ENCODE measurements around the gene COL9A3.
"Not testable (repeated sequence)": the region's sequence is repeated elsewhere in the genome, so short reads cannot be mapped to it uniquely, and the experiment has no call there.

The COL9A3 gene

DNA sequence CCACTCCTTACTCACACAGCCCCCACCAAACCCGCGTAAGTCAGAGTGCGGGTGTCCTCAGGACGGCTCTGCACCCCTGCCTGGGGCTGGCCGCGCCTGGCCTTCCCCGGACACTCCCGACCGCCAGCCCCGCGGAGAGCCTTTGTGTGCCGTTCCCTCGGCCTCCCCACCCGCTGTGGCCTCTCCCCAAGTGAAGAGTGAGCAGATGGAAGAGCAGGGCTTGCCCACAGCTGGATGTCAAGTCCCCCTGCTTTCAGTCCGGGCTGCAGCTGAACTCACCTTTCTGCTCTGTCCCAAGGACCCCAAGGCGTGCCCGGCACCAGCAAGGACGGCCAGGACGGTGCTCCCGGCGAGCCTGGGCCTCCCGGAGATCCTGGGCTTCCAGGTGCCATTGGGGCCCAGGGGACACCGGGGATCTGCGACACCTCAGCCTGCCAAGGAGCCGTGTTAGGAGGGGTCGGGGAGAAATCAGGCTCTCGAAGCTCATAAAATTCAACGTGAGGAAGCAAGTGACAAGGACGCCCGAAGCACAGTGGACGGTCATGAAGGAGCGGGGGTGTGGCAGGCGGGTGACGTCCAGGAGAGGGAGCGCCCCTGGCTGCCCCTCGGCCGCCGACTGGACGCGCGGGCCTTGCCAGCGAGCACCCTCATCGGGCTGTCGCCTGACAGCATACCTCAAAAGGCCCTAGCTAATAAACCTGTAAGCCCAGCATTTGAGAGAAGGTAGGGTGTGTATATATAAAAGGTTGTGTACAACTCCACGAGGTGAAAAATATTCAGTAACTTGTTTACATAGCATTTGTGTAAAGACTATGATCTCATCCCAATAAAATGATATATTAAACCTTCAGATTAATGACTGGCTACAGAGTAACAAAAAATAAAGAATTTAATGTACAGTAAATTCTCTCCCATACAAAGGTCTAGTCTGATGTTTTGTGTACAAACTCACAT, 23.7 kb downstream of the COL9A3 start:
- DNase-seq, result no peak

DNA sequence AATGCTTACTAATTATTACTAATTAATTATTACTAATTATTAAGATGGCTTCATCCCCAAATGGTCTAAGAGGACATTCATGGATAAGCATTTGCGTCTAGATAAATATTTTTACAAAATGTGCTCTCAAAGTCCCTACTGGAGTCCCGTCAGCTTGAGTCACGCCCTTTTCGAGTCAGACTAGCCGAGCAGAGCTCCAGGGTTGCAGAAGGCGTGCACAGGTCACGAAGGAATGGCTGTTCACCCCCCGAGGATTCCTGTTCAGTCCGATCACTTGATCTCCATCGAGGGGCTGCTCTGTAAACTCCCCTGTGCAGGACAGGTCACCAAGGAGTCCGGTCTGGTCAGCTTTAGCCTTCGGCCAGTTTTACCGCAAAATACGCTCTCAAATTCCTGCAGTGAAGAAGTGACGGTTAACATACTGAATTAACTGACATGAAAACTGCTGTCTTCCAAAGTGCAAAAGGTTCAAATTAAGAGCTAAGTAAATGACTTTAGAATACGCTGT, 24.9 kb downstream of the COL9A3 start:
- DNase-seq, result no peak

DNA sequence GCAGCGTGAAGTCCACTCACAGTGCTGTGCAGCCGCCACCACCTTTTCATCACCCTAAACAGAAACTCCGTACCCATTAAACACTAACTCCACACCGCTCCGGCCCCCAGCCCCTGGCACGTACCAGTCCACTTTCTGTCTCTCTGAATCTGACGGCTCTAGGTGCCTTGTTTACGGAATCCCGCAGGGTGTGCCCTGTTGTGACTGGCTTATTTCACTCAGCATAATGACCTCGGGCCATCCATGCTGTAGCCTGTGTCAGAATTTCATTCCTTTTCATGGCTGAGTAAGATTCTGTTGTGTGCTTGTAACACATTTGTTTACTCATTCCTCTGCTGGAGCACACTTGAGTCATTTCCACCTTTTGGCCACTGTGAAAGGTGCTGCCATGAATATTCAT, 26.8 kb downstream of the COL9A3 start:
- DNase-seq, result no peak

DNA sequence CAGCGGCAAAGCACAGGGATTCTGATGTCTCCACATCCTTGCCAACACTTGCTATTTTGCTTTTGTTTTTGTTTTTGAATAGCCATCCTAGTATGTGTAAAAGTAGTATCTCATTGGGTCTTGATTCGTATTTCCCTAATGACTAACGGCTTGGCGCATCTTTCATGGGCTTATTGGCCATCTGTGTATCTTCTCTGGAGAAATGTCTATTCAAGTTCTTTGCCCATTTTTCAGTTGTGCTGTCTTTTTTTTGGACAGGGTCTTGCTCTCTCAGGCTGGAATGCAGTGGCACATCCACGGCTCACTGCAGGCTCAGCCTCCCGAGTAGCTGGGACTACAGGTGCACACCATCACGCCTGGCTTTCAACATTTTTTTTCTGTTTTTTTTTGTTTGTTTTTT, 27.3 kb downstream of the COL9A3 start:
- DNase-seq, result no peak

DNA sequence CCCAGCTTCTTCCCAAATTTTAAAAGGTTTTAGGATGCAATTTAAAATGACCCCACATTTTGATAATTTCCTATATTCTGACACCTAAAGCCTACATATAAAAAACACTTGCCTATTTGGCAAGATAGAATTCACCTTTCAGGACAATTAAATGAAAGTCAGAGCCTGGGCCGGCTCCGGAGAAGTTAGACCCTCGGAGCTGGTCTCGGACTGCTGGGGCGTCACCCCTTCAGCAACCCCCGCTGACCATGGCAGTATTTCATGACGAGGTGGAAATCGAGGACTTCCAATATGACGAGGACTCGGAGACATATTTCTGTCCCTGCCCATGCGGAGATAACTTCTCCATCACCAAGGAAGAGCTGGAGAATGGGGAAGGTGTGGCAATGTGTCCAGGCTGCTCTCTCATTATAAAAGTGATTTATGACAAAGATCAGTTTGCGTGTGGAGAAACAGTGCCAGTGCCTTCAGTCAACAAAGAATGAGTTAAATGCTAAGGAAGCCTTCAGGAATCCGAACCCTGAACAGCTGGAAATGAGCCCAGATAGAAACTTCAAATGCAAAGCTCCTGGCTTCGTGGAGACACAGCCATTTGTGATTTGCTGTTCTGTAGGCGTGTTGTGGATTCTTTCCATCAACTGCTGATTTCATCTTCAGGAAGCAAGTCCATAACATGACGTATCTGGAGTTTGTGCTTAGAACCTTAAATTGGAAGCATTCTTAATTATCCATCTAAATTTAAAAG, 28.7 kb downstream of the COL9A3 start:
- no peak for DNase-seq

DNA sequence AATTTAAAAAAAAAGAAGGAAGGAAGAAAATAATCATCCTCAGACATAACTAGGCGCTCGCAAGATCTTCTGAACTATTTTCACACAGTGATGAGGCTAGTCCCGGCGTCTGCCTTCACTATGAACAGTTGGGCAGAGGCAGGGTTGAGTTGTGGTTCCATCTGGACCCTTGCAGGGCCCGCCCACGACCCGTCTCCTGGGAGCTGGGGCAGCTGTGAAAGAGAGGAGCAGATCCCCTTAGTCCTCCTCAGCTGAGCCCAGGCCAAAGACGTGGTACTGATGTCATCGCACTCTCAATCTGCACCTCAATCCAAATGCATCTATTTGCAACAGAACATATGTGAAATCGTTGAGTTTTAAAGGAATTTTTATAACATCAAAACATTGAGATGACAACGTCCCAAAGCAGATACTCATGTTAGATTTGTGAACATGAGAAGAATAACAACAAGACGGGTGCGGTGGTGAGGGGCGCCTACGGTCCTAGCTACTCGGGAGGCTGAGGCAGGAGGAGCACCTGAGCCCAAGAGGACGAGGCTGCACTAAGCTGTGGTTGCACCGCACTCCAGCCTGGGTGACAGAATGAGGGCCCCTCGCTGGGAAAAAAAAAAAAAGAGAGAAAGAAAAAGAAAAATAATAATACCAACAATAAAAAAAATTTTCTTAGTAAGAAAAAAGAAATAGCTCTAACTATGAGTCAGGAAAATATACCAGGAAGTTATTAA, 29.5 kb downstream of the COL9A3 start:
- DNase-seq, result no peak

DNA sequence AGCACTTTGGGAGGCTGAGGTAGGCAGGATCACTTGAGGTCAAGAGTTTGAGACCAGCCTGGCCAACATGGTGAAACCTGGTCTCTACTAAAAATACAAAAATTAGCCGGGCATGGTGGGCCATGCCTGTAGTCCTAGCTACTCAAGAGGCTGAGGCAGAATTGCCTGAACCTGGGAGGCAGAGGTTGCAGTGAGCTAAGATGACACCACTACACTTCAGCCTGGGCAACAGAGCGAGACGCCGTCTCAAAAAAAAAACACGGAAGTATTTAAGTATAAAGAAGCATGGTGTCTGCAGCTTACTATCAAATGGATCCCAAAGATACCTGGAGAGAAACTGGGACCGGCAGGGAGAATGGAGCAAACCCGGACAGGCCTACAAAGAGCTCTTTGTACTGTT, 32.1 kb downstream of the COL9A3 start:
- not testable (repeated sequence) for DNase-seq

DNA sequence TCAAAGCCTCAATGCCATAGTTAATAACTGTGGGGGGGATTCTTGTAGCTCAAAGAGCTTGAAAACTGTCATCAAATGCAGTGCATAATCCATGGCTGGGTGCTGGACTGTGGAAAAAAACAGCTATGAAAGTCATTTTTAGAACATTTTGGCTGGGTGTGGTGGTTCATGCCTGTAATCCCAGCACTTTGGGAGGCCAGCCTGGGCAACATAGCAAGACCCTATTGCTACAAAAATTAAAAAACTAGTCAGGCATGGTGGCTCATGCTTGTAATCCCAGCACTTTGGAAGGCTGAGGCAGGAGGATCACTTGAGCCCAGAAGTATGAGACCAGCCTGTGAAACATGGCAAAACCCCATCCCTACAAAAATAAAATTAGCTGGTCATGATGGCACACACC, 32.6 kb downstream of the COL9A3 start:
- DNase-seq, result no peak

DNA sequence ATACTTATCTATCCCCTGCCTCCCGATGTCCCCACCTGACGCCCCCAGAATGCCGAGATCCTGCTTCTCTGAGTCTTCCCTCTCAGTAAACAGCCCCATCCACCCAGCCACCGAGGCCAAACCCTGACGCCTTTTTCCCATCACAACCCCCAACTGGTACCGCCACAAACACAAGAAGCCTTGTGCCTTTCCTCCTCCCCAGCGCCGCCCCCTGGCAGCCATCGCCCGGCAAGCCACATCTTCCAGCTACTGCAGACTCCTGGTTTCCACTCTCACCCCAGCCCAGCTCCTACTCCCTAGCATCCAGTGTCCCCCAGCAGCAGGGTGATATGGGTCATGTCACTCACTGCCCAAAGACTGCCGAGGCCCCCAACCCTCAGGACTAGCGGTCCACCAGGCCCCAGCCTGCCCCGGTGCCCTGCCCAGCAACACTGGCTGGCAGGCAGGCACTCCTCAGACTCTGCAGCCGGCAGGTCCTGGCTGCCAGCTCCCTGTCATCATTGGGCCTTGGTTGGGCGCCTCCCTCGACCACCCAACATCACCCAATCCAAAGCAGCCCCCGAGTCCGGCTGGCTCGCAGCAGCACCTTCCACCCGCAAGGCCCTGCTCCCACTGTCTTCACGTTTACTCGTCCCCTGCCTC, 33.6 kb downstream of the COL9A3 start:
- no peak for DNase-seq

DNA sequence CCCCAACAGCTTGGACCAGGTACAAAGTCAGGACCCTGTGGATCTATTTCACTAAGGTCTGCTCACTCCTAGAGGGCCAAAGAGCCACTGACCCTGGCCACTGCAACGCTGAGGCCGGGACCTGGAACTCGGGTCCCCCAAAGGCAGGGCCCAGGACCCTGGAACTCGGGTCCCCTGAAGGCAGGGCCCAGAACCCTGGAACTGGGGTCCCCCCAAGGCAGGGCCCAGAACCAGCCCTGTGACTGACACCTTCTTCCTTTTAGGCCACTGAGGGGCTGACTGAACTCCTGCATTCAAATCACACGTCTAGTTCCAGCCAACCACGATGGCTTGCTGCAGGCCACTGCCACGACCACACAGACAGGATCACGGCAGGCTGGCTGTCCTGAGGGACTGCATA, 35.3 kb downstream of the COL9A3 start:
- DNase-seq, result no peak

DNA sequence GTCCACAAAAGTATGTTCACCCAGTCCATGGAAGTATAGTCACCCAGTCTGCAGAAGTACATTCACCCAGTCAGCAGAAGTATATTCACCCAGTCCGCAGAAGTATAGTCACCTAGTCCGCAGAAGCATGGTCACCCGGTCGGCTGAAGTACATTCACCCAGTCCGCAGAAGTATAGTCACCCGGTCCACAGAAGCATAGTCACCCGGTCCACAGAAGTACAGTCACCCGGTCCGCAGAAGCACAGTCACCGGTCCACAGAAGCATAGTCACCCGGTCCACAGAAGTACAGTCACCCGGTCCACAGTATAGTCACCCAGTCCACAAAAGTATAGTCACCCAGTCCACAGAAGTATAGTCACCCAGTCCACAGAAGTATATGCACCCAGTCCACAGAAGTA, 36.0 kb downstream of the COL9A3 start:
- no peak for DNase-seq

DNA sequence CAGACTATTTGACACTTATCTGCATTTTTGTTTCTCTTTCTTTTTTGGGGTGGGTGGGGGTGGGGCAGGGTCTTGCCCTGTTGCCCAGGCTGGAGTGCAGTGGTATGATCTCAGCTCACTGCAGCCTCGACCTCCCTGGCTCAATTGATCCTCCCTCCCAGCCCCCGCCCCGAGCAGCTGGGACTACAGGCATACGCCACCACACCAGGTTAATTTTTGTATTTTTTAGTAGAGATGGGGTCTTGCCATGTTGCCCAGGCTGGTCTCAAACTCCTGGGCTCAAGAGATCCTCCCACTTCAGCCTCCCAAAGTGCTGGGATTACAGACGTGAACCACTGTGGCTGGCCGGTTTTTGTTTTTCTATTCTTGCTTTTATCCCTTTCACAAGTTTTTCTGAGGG, 36.5 kb downstream of the COL9A3 start:
- not testable (repeated sequence) for DNase-seq

DNA sequence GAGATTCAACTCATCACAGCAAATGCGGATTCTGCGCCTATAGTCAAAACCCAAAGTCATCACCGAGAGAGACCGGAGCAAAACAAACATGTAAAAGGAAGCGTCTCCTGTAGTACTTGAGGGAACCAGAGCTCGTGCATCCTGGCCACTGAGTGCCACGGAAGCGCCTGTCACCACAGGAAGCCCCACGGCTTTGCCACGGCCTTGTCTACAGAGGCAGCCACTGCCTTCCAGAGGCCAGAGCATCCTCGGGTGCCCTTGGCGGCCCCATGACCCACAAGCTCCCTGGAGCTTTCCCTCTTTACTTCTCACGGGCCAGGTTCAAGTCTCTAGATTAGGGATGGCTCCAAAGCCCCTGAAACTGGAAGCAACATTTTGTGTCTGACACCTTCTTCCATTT, 37.3 kb downstream of the COL9A3 start:
- DNase-seq, result no peak

DNA sequence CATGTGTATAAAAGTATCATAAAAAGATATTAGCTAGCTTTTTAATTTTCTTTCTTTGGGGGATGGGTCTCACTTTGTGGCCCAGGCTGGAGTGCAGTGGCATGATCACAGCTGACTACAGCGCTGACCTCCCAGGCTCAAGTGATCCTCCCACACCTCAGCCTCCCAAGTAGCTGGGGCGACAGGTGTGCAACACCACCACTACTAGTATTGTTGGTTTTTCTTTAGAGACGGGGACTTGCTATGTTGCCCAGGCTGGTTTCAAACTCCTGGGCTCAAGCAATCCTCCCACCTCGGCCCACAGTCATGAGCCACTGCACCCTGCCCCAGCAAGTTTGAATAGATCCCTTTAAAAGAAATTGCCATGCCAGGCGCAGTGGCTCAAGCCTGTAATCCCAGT, 38.3 kb downstream of the COL9A3 start:
- no peak for DNase-seq

DNA sequence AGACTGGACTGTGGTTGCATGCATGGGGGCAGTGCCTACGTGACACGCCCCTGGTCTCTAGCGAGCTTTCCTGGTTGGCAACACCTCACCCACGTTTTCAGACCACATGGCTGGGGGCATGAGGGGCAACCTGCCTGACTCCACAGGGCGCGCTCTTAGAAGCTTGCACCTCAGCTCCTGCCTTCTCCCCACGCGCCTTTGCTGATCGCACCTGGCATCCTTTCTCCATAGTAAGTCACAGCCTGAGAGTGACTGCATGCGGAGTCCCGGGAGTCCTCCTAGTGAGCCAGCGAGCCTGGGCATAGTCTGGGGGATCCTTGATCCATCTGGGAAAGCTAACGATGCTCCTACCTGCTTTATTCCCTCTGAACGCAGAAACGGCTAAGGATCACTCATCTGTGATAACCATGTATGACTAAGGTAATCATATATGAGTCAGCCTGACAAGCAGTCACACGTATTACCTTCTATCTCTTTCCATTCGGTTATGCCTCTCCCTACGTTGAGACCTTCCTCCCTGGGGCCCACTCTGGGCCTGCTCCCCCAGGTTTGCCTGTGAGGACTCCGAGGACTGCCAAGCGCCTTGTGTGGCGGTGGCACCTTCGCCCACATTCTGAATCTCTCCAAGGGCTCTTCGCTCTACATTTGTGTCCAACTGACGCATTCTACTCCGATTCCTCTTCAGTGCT, 40.2 kb downstream of the COL9A3 start:
- DNase-seq, result no peak

DNA sequence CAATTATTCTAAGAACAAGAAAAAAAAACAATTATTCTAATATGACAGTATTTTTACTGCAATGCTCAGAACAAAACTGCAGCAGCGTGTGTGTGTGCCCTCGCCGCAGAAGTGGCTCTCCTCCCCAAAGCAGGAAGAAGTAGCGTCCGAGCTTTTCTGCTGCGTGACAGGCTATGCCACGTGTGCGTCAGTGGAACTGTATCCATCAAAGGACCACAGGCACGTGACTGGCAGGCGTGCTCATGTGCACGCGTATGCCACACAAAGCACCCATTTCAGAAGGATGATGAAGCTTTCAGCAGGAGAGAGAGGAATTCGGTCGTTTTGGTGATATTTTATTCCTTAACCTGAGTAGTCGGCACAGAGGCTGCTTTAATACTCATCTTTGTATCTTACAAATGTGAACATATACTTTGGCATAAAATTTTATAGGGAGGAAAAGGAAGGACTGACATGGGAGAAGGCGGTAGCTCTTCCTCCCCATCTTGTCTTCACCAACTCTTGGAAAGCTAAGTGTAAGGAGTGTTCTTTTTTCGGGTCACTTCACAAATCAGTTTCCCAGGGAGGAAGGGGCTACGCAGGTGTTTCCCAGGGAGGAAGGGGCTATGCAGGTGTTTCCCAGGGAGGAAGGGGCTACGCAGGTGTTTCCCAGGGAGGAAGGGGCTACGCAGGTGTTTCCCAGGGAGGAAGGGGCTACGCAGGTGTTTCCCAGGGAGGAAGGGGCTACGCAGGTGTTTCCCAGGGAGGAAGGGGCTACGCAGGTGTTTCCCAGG, 41.4 kb downstream of the COL9A3 start:
- no peak for DNase-seq

DNA sequence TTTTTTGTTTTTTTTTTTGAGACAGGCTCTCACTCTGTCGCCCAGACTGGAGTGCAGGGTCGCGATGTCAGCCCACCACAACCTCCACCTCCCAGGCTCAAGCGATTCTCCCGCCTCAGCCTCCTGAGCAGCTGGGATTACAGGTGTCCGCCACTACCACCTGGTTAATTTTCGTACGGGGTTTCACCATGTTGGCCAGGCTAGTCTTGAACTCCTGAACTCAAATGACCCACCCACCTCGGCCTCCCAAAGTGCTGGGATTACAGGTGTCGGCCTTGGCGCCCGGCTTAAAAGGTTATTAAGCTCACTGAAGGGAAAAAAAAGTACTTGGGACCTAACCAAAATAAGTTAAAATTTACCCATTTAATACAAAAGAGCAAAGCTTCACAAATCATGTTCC, 42.9 kb downstream of the COL9A3 start:
- DNase-seq, result no peak

DNA sequence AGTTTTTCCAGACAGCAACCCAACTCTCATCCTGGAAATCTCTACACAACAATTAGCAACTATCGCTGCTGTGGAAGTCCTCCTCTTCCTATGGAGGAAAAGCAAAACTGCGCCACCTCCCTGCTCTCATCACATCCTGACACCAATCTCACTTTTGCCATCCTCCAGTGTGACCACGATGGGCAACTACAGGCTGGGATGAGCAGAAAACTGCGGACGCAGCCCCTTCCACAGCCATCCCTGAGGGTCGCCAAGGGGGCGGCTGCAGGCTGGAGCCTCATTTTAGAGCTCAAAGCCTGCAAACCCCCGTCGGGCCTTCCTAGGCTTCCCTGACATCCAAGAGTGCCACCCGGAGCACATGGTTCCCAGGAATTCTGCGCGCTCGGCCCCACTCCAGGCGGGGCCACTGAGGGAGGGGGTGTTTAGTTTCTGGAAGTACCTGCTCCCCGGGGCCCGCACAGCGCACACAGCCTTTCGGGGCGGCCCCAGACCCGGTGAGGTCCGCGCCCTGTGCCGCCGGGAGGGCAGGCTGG, 43.6 kb downstream of the COL9A3 start:
- peak; percentile 54 for DNase-seq

DNA sequence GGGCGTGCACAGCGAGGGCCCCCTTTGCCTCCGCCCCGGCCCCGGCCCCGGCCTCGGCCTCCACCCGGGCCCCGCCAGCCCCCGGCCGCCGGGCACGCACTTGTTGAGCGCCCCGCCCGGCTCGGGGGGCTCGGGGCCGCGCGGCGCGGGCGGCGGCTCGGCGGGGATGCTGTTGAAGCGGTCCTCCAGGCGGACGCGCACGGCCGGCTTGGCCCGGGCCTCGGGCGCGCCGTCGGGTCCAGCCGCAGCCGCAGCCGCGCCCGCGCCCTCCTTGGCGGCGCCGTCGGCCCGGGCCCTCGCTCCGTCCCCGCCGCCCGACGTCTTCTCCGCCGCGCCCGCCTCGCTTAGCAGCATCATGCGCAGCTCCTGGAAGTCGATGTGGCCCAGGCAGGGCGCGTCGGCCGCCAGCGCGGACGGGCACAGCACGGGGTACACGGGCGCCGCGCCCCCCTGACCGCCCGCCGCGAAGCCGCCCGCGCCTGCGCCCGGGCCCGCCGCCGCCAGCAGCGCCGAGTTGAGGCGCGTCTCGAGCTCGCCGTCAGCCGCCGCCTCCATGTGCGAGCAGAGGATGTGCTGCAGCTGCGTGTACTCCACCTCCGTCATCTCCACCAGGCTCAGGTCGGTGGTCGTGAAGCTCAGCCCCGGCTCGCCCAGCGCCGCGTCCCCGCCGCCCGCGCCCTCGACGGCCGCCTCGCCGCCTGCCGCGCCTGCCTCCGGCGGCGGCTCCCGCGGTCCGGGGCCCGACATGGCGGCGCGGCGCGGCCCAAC, 44.3 kb downstream of the COL9A3 start:
- DNase-seq, result peak; percentile 35

DNA sequence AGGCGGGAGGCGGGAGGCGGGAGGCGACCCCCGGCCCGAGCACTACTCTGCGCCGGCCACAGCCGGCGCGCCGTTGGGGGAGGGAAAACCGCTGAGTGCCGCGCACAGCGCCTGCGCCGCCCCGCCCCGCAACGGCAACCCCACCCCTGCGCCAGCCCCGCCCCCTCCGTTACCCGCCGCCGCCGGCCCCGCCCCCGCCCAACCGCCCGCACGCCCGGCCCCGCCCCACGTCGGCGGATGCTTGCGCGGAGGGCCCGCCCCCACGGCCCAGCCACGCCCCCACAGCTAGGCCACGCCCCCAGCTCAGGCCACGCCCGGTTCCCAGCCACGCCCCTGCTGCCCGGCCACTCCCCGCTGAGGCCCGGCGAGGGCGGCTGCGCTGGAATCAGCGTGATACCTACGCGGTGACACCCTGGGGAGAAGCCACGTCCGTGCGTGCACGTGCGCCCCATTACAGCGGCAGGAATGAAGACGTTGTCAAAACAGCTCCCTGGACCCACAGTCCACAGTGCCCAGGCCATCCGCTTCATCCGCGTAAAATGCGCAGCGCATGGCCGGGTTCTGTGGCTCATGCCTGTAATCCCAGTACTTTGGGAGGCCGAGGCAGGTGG, 45.0 kb downstream of the COL9A3 start, which contains the start of gene TCFL5:
Gene TCFL5, minus strand, starts transcription at position 97 of the 611 bp plus-strand sequence. CDS start 152 bp downstream, outside the sequence.
- DNase-seq, result peak; percentile 80
